Nephron (organoid): Measurements from ENCODE around the gene UROC1.

Experiments used
- H3K27ac Mint-ChIP-seq, 3 experiments: 2 replicates each; pipeline ENCODE4 v1.8.0; 2020; ENCODE audit warnings: mixed read lengths in 3 of 3, mild to moderate bottlenecking in 2 of 3, moderate library complexity in 1 of 3
- H3K27me3 Mint-ChIP-seq: 2 replicates; pipeline ENCODE4 v1.8.0; 2021; ENCODE audit warnings: low read depth, mild to moderate bottlenecking, moderate library complexity, mixed read lengths
- H3K36me3 Mint-ChIP-seq: 2 replicates; pipeline ENCODE4 v1.8.0; 2020; ENCODE audit warnings: low read depth, mixed read lengths
- H3K4me1 Mint-ChIP-seq: 2 replicates; pipeline ENCODE4 v1.8.0; 2020; ENCODE audit warnings: mixed read lengths
- H3K4me3 Mint-ChIP-seq, 3 experiments: 2 replicates each; pipeline ENCODE4 v1.8.0; 2020; ENCODE audit warnings: mild to moderate bottlenecking in 3 of 3, mixed read lengths in 3 of 3, moderate library complexity in 2 of 3
- H3K9me3 Mint-ChIP-seq: 2 replicates; pipeline ENCODE4 v1.8.0; 2020; ENCODE audit warnings: mixed read lengths
- TF ChIP-seq, protein P1 (sequence below), 3 experiments: fragments of 200-600 bp; sonication (generic); IDR thresholded peaks; one replicate each; pipeline ENCODE4 v1.5.0; 2021; ENCODE audit warnings: antibody characterized with exemption in 3 of 3; ENCODE audit not compliant: unreplicated experiment in 3 of 3

Gene UROC1

DNA sequence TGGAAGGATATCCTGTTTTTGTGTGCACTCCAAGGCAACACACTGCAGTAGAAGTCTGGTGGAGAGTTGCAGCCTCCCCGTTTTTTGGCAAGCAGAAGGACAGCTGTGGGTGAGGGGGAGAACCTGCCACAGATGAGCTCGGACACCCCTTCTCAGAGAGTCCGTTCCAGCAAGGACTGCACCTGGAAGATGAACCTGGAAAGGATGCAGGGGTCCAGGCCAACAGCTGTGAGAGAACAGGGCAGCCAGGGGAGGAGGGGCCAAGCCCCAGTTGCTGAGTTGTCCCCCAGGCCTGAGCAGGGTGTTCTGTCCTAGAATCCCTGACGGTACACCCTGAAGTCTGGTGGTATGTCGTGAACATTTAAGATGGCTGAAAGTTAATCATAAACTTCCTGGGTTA, 72.1 kb downstream of the UROC1 start:
- Mint-ChIP-seq H3K27me3 (no peaks in the 10 kb centered on the region), H3K4me3 (no peak overlapping the region), H3K36me3 (peaks cover 8% of the 10 kb centered on the region), H3K9me3 (no peaks in the 10 kb centered on the region), H3K27ac (no peak overlapping the region), H3K4me1 (peaks cover 15% of the 10 kb centered on the region)
- TF ChIP-seq, protein P1, sequence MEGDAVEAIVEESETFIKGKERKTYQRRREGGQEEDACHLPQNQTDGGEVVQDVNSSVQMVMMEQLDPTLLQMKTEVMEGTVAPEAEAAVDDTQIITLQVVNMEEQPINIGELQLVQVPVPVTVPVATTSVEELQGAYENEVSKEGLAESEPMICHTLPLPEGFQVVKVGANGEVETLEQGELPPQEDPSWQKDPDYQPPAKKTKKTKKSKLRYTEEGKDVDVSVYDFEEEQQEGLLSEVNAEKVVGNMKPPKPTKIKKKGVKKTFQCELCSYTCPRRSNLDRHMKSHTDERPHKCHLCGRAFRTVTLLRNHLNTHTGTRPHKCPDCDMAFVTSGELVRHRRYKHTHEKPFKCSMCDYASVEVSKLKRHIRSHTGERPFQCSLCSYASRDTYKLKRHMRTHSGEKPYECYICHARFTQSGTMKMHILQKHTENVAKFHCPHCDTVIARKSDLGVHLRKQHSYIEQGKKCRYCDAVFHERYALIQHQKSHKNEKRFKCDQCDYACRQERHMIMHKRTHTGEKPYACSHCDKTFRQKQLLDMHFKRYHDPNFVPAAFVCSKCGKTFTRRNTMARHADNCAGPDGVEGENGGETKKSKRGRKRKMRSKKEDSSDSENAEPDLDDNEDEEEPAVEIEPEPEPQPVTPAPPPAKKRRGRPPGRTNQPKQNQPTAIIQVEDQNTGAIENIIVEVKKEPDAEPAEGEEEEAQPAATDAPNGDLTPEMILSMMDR (IDR thresholded peaks at IDR 0.05; ENCODE audit: unreplicated experiment in 3 of 3): no peak

DNA sequence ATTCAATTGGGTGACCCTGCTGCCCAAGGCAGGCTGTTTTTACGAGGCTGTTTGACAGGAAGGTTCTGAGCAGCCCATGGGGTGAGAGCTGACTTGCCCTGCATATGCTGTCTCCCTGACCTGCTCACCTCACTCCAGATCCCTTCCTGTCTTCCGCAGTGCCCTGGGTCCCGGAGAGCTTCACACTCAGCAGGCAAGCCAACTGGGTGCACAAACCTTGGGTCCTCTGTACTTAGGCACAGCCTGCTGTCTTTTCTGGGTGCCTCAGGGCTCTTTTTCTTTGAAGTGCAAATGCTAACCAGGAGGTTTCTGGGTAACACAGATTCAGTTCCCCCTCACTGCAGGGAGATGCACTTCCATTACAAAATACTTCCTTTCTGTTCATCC, 74.7 kb downstream of the UROC1 start:
- no peaks in the 10 kb centered on the region for H3K9me3 Mint-ChIP-seq
- peak overlapping the region in 1 of 3 experiments; percentile 26 for H3K27ac Mint-ChIP-seq
- H3K36me3 Mint-ChIP-seq: peaks cover 11% of the 10 kb centered on the region
- H3K27me3 Mint-ChIP-seq: no peaks in the 10 kb centered on the region
- H3K4me3 Mint-ChIP-seq: no peak overlapping the region
- peaks cover 15% of the 10 kb centered on the region for H3K4me1 Mint-ChIP-seq
- TF ChIP-seq, protein P1 (IDR thresholded peaks at IDR 0.05; ENCODE audit: unreplicated experiment in 3 of 3): no peak

DNA sequence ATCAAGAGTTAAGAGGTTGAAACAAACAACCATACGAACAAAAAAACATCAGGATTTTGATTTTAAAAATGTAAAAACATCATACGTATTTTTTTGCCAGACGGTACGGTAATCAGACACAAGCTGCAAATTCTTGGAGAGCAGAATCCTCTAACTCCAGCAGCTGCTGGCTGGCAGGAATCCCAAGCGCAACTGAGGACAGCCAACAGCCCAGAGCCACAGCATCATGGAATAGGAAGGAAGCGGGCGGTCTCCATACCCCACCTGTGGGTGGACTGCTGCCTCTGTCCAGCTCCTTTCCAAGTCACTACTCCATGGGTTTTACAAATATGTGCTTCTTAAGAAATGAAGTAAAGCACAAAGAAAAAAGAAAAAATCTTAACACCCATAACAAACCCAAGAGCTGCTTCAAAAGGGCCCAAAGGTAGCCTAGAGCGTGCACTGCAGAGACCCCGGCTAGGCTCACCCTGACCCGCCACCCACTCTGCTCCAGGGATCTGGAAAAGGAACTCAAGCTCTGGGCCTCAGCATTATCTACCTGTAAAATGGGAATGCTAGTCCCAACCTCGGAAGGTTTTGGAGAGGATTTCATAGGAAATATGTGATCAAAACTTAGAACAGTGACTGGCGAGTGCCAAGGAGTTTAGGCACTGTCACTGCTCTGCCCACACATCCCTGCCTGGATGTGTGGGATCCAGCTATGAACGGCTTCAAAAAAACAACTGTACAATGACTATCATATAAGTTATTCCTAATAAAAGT, 75.3 kb downstream of the UROC1 start:
- peak overlapping the region in 2 of 3 experiments; percentile 71 to 77 for H3K27ac Mint-ChIP-seq
- no peak overlapping the region for H3K4me3 Mint-ChIP-seq
- peaks cover 17% of the 10 kb centered on the region for H3K36me3 Mint-ChIP-seq
- H3K9me3 Mint-ChIP-seq: no peaks in the 10 kb centered on the region
- no peaks in the 10 kb centered on the region for H3K27me3 Mint-ChIP-seq
- H3K4me1 Mint-ChIP-seq: peaks cover 11% of the 10 kb centered on the region
- TF ChIP-seq, protein P1 (IDR thresholded peaks at IDR 0.05; ENCODE audit: unreplicated experiment in 3 of 3): no peak

DNA sequence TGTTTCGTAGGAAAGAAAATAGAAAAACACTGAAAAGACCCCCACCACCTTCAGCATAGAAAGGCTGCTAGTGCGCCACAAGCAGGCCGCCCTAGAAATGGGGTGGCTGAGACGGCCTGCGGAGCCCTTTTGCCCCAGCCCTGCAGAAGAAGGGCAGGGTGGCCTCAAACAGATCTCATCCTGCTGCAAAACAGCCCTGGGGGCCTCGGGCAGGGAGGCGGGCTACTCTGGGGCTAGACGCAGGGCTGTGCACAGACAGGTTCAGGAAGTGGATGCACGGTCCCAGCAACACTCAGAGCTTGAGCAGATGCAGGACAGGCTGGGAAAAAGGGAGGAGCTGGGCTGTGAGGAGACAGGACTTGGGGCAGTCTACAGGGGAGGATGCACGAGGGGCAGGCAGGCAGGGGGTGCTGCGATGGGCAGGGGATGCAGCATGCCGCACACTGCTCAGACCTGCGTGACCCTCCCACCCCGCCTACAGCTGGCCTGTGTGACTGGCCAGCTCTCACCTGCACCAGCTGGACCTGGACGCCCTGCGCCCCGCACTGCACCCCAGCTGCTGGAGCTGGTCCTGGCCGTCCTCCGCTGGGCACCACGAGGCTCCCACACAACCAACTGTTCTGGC, 76.2 kb downstream of the UROC1 start:
- Mint-ChIP-seq H3K27ac (peak overlapping the region in 2 of 3 experiments; percentile 71 to 77), H3K4me1 (peaks cover 11% of the 10 kb centered on the region), H3K9me3 (no peaks in the 10 kb centered on the region), H3K27me3 (no peaks in the 10 kb centered on the region), H3K36me3 (peaks cover 21% of the 10 kb centered on the region), H3K4me3 (no peak overlapping the region)
- TF ChIP-seq, protein P1 (IDR thresholded peaks at IDR 0.05; ENCODE audit: unreplicated experiment in 3 of 3): no peak

- Mint-ChIP-seq H3K36me3 (peaks cover 21% of the 10 kb centered on the region), H3K27me3 (no peaks in the 10 kb centered on the region), H3K4me3 (no peak overlapping the region), H3K27ac (no peak overlapping the region), H3K9me3 (no peaks in the 10 kb centered on the region), H3K4me1 (peaks cover 11% of the 10 kb centered on the region)
- TF ChIP-seq, protein P1 (IDR thresholded peaks at IDR 0.05; ENCODE audit: unreplicated experiment in 3 of 3): no peak
Observed at GRCh38 chr3:126440709-126440995, 76.9 kb downstream of the UROC1 start.
